IMR-90 (cell line): ENCODE data around the gene MAP2. TPM values are rescaled to one million over a fixed set of nuclear protein-coding genes. Genes with fewer than 3 reads are reported as not detected.

ENCODE experiments used
- ATAC-seq: fragments of 200-7000 bp; cut with Tn5 transposase; 2 replicates; pipeline ENCODE4 v1.9.1; 2020; ENCODE audit warnings: low read depth, mild to moderate bottlenecking, moderate library complexity
- BruUV-seq: library from RNA; stranded (reverse); fragments of 400-500 nt; replicated peaks from 2 replicates; lab custom pipeline; 2021; lab: Mats Ljungman, UMichigan
- CTCF ChIA-PET: fragments of 300-600 bp; formaldehyde crosslinking; extraction: SDS; loops from one replicate; lab custom pipeline; 2021; ENCODE audit warnings: antibody characterized with exemption; lab: Yijun Ruan, JAX
- POLR2A ChIA-PET: fragments of 300-600 bp; sonication (Branson Sonifier 250); formaldehyde crosslinking; loops from one replicate; lab custom pipeline; 2022; ENCODE audit warnings: antibody characterized with exemption; ENCODE audit not compliant: unreplicated experiment; lab: Charles Lee
- DNase-seq: peaks from one replicate; pipeline ENCODE4 v3.0.0; 2013
- H2AFZ ChIP-seq: replicated peaks from 2 replicates; pipeline ENCODE3; 2013; ENCODE audit warnings: low read length, mild to moderate bottlenecking; ENCODE audit not compliant: poor library complexity
- H2AK5ac ChIP-seq: 2 replicates; pipeline ENCODE4 v1.6.1; 2013; ENCODE audit warnings: low read depth, low read length, inconsistent platforms
- H2AK9ac ChIP-seq: replicated peaks from 2 replicates; pipeline ENCODE3; 2013; ENCODE audit warnings: mild to moderate bottlenecking, low read depth, low read length, moderate library complexity; ENCODE audit not compliant: poor library complexity
- H2BK120ac ChIP-seq: 2 replicates; pipeline ENCODE4 v1.6.1; 2013; ENCODE audit warnings: low read depth, low read length, inconsistent platforms
- H2BK15ac ChIP-seq: 3 replicates; pipeline ENCODE4 v1.6.1; 2013; ENCODE audit warnings: low read depth, low read length, inconsistent platforms
- H2BK20ac ChIP-seq: 2 replicates; pipeline ENCODE4 v1.6.1; 2013; ENCODE audit warnings: low read depth, mild to moderate bottlenecking, inconsistent platforms, low read length, moderate library complexity
- H2BK5ac ChIP-seq: 2 replicates; pipeline ENCODE4 v1.6.1; 2013; ENCODE audit warnings: mild to moderate bottlenecking, low read depth, low read length, inconsistent platforms; ENCODE audit not compliant: poor library complexity, severe bottlenecking
- H3K14ac ChIP-seq: replicated peaks from 2 replicates; pipeline ENCODE4 v1.6.1; 2013; ENCODE audit warnings: low read depth, low read length, inconsistent platforms
- H3K18ac ChIP-seq: 2 replicates; pipeline ENCODE4 v1.6.1; 2013; ENCODE audit warnings: low read depth, low read length, control low read depth
- H3K23ac ChIP-seq: 2 replicates; pipeline ENCODE4 v1.6.1; 2013; ENCODE audit warnings: low read depth, low read length, inconsistent platforms
- H3K27ac ChIP-seq: 2 replicates; pipeline ENCODE4 v1.5.1; 2013; ENCODE audit warnings: mild to moderate bottlenecking, control low read depth, low read length; ENCODE audit not compliant: insufficient read depth
- H3K27me3 ChIP-seq: 2 replicates; pipeline ENCODE4 v1.6.1; 2013; ENCODE audit warnings: low read length; ENCODE audit not compliant: control insufficient read depth, insufficient read depth
- H3K36me3 ChIP-seq: 2 replicates; pipeline ENCODE4 v1.6.1; 2013; ENCODE audit warnings: low read length, mixed read lengths; ENCODE audit not compliant: control insufficient read depth, insufficient read depth
- H3K4ac ChIP-seq: 2 replicates; pipeline ENCODE4 v1.6.1; 2013; ENCODE audit warnings: low read depth, low read length, inconsistent platforms
- H3K4me1 ChIP-seq: 2 replicates; pipeline ENCODE4 v1.6.1; 2013; ENCODE audit warnings: low read length, mixed read lengths; ENCODE audit not compliant: control insufficient read depth, insufficient read depth
- H3K4me2 ChIP-seq: 2 replicates; pipeline ENCODE4 v1.6.1; 2013; ENCODE audit warnings: low read depth, mild to moderate bottlenecking, control low read depth, low read length, moderate library complexity
- H3K4me3 ChIP-seq: 2 replicates; pipeline ENCODE4 v1.5.1; 2013; ENCODE audit warnings: low read depth, mild to moderate bottlenecking, control low read depth, low read length, moderate library complexity; ENCODE audit not compliant: insufficient read depth
- H3K56ac ChIP-seq: 2 replicates; pipeline ENCODE4 v1.6.1; 2013; ENCODE audit warnings: low read length, inconsistent platforms; ENCODE audit not compliant: insufficient read depth; ENCODE audit errors: extremely low read depth
- H3K79me1 ChIP-seq, 2 experiments: 2 replicates each; pipeline ENCODE4 v1.6.1; 2013; ENCODE audit warnings: low read length in 2 of 2, inconsistent platforms in 1 of 2, low read depth in 1 of 2
- H3K9ac ChIP-seq: 2 replicates; pipeline ENCODE4 v1.6.1; 2013; ENCODE audit warnings: low read depth, low read length, control low read depth
- H3K9me1 ChIP-seq: 2 replicates; pipeline ENCODE4 v1.6.1; 2013; ENCODE audit warnings: low read length, inconsistent platforms; ENCODE audit not compliant: insufficient read depth
- H3K9me3 ChIP-seq: 2 replicates; pipeline ENCODE4 v1.6.1; 2013; ENCODE audit warnings: low read length; ENCODE audit not compliant: control insufficient read depth, insufficient read depth
- H4K20me1 ChIP-seq: 2 replicates; pipeline ENCODE4 v1.6.1; 2013; ENCODE audit warnings: low read length, inconsistent platforms; ENCODE audit not compliant: insufficient read depth
- H4K5ac ChIP-seq: 2 replicates; pipeline ENCODE4 v1.6.1; 2013; ENCODE audit warnings: mild to moderate bottlenecking, low read depth, low read length, control low read depth
- H4K8ac ChIP-seq, 2 experiments: 2 replicates each; pipeline ENCODE4 v1.6.1; 2013; ENCODE audit warnings: low read depth in 2 of 2, low read length in 2 of 2, control low read depth in 1 of 2, inconsistent platforms in 1 of 2
- H4K91ac ChIP-seq: 2 replicates; pipeline ENCODE4 v1.6.1; 2013; ENCODE audit warnings: low read depth, low read length, inconsistent platforms; ENCODE audit not compliant: insufficient read depth
- BHLHE40 ChIP-seq: fragments of 150-350 bp; IDR thresholded peaks from 2 replicates; pipeline ENCODE4 v1.6.1; 2016; ENCODE audit warnings: mild to moderate bottlenecking, low read depth, low read length
- CEBPB ChIP-seq: IDR thresholded peaks from 2 replicates; pipeline ENCODE4 v1.6.1; 2012; ENCODE audit warnings: low read depth, low read length, improper control_type of control experiment
- CHD1 ChIP-seq: IDR thresholded peaks from 2 replicates; pipeline ENCODE4 v1.6.1; 2012; ENCODE audit warnings: low read depth, low read length, improper control_type of control experiment
- FOS ChIP-seq: fragments of 150-350 bp; IDR thresholded peaks from 2 replicates; pipeline ENCODE4 v1.6.1; 2016; ENCODE audit warnings: low read depth, low read length
- MAFK ChIP-seq: IDR thresholded peaks from 2 replicates; pipeline ENCODE4 v1.6.1; 2012; ENCODE audit warnings: low read depth, low read length, improper control_type of control experiment
- MAZ ChIP-seq: IDR thresholded peaks from 2 replicates; pipeline ENCODE4 v1.6.1; 2012; ENCODE audit warnings: low read depth, mild to moderate bottlenecking, low read length, improper control_type of control experiment, moderate library complexity, borderline replicate concordance
- MXI1 ChIP-seq: IDR thresholded peaks from 2 replicates; pipeline ENCODE4 v1.6.1; 2012; ENCODE audit warnings: low read depth, mild to moderate bottlenecking, low read length, moderate library complexity, borderline replicate concordance
- NFE2L2 ChIP-seq: fragments of 150-350 bp; IDR thresholded peaks from 2 replicates; pipeline ENCODE4 v1.6.1; 2016; ENCODE audit warnings: low read depth, mild to moderate bottlenecking, low read length
- POLR2A ChIP-seq: IDR thresholded peaks from 2 replicates; pipeline ENCODE4 v1.6.1; 2012; ENCODE audit warnings: mild to moderate bottlenecking, low read depth, low read length
- RCOR1 ChIP-seq: IDR thresholded peaks from 2 replicates; pipeline ENCODE4 v1.6.1; 2012; ENCODE audit warnings: mild to moderate bottlenecking, low read length, improper control_type of control experiment; ENCODE audit not compliant: insufficient replicate concordance
- RFX5 ChIP-seq: IDR thresholded peaks from 2 replicates; pipeline ENCODE4 v1.8.0; 2012; ENCODE audit warnings: low read depth, mild to moderate bottlenecking, low read length, moderate library complexity
- SMC3 ChIP-seq: fragments of 150-350 bp; IDR thresholded peaks from 2 replicates; pipeline ENCODE4 v1.6.1; 2016; ENCODE audit warnings: low read depth, mild to moderate bottlenecking, antibody characterized with exemption, low read length, moderate library complexity
- WGBS, 2 experiments: methylation state at CpG; one replicate each; pipeline versions ENCODE4 v1.1.5 to v1.1.7; 2013; ENCODE audit warnings: missing lambda C conversion rate in 2 of 2; ENCODE audit not compliant: insufficient read length in 1 of 2; ENCODE audit errors: extremely low coverage in 2 of 2; 5-methylcytosine and 5-hydroxymethylcytosine counted together
- dilution Hi-C: fragments of 300-500 bp; cut with HindIII; formaldehyde crosslinking; loops from one replicate; pipeline ENCODE4 v1.14.3; 2018; ENCODE audit warnings: low sequenced_read_pairs; ENCODE audit not compliant: unreplicated experiment
- in situ Hi-C: fragments of 300-500 bp; cut with MboI; formaldehyde crosslinking; loops from 3 replicates; pipeline ENCODE4 v1.14.3; 2019; ENCODE audit warnings: low sequenced_read_pairs, inconsistent platforms, mixed read lengths
- intact Hi-C: fragments of 100-400 bp; cut with micrococcal nuclease; formaldehyde crosslinking; loops from 2 replicates; pipeline ENCODE4 v1.10.0; 2022
- polyA plus RNA-seq, 3 experiments: library from polyadenylated mRNA; depleted of rRNA; stranded (reverse); fragments of >200 nt; gene quantifications; 2 replicates each; pipeline ENCODE4 v1.2.3, GENCODE V29; 2012; ENCODE audit warnings: low replicate concordance in 1 of 3
- total RNA-seq: library from RNA; depleted of rRNA; stranded (reverse); fragments of >200 nt; gene quantifications from 2 replicates; pipeline ENCODE4 v1.2.3, GENCODE V29; 2012
- TF ChIP-seq, protein P1 (sequence below): conservative IDR thresholded peaks from 2 replicates; pipeline ENCODE4 v1.5.1; 2012; ENCODE audit warnings: mild to moderate bottlenecking, low read depth, low read length, improper control_type of control experiment
- TF ChIP-seq, protein P2 (sequence below): fragments of 150-350 bp; IDR thresholded peaks from 2 replicates; pipeline ENCODE4 v1.6.1; 2017; ENCODE audit warnings: mild to moderate bottlenecking, antibody characterized with exemption, low read length, low read depth
- TF ChIP-seq, protein P3 (sequence below): fragments of 150-350 bp; IDR thresholded peaks from 2 replicates; pipeline ENCODE4 v1.6.1; 2016; ENCODE audit warnings: low read depth, mild to moderate bottlenecking, low read length, moderate library complexity, borderline replicate concordance

Gene MAP2
- total and polyA plus RNA-seq, 2 of the 4 experiments (the other 2 are of a cell fraction): 0.29 to 0.36 TPM

DNA sequence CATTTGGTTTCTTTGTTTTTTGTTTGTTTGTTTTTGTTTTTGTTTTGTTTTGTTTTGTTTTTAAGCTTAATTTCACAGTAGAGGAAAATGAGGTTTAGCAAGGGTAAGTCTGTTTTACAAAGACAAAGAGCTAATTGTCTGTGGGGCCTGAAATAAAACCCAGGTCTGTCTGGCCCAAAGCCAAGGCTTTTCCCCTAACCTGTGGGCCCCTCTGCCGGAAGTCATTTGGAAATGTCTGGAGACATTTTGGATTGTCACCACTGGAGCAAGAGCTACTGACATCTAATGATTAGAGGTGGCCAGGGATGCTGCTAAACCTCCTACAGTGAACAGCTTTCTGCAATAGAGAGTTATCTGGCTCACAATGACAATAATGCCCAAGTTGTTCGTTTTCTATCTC is 167.2 kb downstream of the MAP2 start:
- H3K18ac ChIP-seq: no peak overlapping the region
- H3K27ac ChIP-seq: no peak overlapping the region
- H3K9ac ChIP-seq: no peak overlapping the region
- H4K91ac ChIP-seq: no peak overlapping the region
- H3K4me1 ChIP-seq: no peaks in the 10 kb centered on the region
- no peak overlapping the region for H2AFZ ChIP-seq
- H3K4me2 ChIP-seq: no peak overlapping the region
- H2BK15ac ChIP-seq: no peak overlapping the region
- no peaks in the 10 kb centered on the region for H3K27me3 ChIP-seq
- dilution Hi-C loops: no loop called here
- no CpG with 5 or more reads among the region's 2 CpGs for WGBS, 2 experiments
- H2BK5ac ChIP-seq: no peak overlapping the region
- no peak overlapping the region for H2BK120ac ChIP-seq
- H3K36me3 ChIP-seq: no peaks in the 10 kb centered on the region
- no peak overlapping the region for H2BK20ac ChIP-seq
- H4K20me1 ChIP-seq: no peaks in the 10 kb centered on the region
- H3K23ac ChIP-seq: no peak overlapping the region
- H2AK5ac ChIP-seq: no peak overlapping the region
- H3K9me1 ChIP-seq: no peaks in the 10 kb centered on the region
- ChIA-PET POLR2A (no interaction called here), CTCF (no interaction called here)
- BruUV-seq: no TSS peak
- H3K14ac ChIP-seq: no peak overlapping the region
- no peak overlapping the region for H3K56ac ChIP-seq
- H3K4me3 ChIP-seq: no peak overlapping the region
- in situ Hi-C loops: no loop called here
- no peaks in the 10 kb centered on the region for H3K9me3 ChIP-seq
- intact Hi-C loops: no loop called here
- ATAC-seq: no peak
- no peak for DNase-seq
- H4K8ac ChIP-seq: no peak overlapping the region
- TF ChIP-seq, protein P1, sequence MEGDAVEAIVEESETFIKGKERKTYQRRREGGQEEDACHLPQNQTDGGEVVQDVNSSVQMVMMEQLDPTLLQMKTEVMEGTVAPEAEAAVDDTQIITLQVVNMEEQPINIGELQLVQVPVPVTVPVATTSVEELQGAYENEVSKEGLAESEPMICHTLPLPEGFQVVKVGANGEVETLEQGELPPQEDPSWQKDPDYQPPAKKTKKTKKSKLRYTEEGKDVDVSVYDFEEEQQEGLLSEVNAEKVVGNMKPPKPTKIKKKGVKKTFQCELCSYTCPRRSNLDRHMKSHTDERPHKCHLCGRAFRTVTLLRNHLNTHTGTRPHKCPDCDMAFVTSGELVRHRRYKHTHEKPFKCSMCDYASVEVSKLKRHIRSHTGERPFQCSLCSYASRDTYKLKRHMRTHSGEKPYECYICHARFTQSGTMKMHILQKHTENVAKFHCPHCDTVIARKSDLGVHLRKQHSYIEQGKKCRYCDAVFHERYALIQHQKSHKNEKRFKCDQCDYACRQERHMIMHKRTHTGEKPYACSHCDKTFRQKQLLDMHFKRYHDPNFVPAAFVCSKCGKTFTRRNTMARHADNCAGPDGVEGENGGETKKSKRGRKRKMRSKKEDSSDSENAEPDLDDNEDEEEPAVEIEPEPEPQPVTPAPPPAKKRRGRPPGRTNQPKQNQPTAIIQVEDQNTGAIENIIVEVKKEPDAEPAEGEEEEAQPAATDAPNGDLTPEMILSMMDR: no peak
- TF ChIP-seq FOS (no peak), CHD1 (no peak), MAFK (no peak), SMC3 (no peak), BHLHE40 (no peak), MXI1 (no peak), CEBPB (no peak), POLR2A (no peak), MAZ (no peak), RFX5 (no peak), RCOR1 (no peak), NFE2L2 (no peak)
- TF ChIP-seq, protein P2, sequence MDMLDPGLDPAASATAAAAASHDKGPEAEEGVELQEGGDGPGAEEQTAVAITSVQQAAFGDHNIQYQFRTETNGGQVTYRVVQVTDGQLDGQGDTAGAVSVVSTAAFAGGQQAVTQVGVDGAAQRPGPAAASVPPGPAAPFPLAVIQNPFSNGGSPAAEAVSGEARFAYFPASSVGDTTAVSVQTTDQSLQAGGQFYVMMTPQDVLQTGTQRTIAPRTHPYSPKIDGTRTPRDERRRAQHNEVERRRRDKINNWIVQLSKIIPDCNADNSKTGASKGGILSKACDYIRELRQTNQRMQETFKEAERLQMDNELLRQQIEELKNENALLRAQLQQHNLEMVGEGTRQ: no peak
- TF ChIP-seq, protein P3, sequence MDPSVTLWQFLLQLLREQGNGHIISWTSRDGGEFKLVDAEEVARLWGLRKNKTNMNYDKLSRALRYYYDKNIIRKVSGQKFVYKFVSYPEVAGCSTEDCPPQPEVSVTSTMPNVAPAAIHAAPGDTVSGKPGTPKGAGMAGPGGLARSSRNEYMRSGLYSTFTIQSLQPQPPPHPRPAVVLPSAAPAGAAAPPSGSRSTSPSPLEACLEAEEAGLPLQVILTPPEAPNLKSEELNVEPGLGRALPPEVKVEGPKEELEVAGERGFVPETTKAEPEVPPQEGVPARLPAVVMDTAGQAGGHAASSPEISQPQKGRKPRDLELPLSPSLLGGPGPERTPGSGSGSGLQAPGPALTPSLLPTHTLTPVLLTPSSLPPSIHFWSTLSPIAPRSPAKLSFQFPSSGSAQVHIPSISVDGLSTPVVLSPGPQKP: no peak
- H4K5ac ChIP-seq: no peak overlapping the region
- no peaks in the 10 kb centered on the region for H3K79me1 ChIP-seq
- no peak overlapping the region for H2AK9ac ChIP-seq
- H3K4ac ChIP-seq: no peak overlapping the region
